ENCODE data around the gene PPM1N. TPM values are rescaled to one million over a fixed set of nuclear protein-coding genes. Genes with fewer than 3 reads are reported as not detected.

The PPM1N gene
- total RNA-seq, 4 donors from 2014 or later: 1.6 to 3.8 (median 3.0) TPM

- TF ChIP-seq POLR2AphosphoS5 (IDR thresholded peaks at IDR 0.05) (no peak), POLR2A (IDR thresholded peaks at IDR 0.05; ENCODE audit: low read depth) (no peak), EP300 (IDR thresholded peaks at IDR 0.05) (no peak)
- TF ChIP-seq, protein P1, sequence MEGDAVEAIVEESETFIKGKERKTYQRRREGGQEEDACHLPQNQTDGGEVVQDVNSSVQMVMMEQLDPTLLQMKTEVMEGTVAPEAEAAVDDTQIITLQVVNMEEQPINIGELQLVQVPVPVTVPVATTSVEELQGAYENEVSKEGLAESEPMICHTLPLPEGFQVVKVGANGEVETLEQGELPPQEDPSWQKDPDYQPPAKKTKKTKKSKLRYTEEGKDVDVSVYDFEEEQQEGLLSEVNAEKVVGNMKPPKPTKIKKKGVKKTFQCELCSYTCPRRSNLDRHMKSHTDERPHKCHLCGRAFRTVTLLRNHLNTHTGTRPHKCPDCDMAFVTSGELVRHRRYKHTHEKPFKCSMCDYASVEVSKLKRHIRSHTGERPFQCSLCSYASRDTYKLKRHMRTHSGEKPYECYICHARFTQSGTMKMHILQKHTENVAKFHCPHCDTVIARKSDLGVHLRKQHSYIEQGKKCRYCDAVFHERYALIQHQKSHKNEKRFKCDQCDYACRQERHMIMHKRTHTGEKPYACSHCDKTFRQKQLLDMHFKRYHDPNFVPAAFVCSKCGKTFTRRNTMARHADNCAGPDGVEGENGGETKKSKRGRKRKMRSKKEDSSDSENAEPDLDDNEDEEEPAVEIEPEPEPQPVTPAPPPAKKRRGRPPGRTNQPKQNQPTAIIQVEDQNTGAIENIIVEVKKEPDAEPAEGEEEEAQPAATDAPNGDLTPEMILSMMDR (IDR thresholded peaks at IDR 0.05): no peak
- H3K4me3 ChIP-seq: no peak overlapping the region
- H3K9me3 ChIP-seq: no peaks in the 10 kb centered on the region
- WGBS: 90% methylated on average over 15 of the region's 15 CpGs
- intact Hi-C loops (cut with DNase I): no loop called here
- H3K27ac ChIP-seq (replicated peaks in 1 of 4): no peak overlapping the region
- H3K36me3 ChIP-seq: peaks cover 0 to 10% (median 4%) of the 10 kb centered on the region in 4 donors
- H3K4me1 ChIP-seq: peaks cover 11 to 32% (median 25%) of the 10 kb centered on the region in 4 donors
- DNase-seq (ENCODE audit: extremely low spot score): no peak
- H3K27me3 ChIP-seq: no peaks in the 10 kb centered on the region
Observed at GRCh38 chr19:45488708-45489107, 9.5 kb upstream of the PPM1N start.

DNA sequence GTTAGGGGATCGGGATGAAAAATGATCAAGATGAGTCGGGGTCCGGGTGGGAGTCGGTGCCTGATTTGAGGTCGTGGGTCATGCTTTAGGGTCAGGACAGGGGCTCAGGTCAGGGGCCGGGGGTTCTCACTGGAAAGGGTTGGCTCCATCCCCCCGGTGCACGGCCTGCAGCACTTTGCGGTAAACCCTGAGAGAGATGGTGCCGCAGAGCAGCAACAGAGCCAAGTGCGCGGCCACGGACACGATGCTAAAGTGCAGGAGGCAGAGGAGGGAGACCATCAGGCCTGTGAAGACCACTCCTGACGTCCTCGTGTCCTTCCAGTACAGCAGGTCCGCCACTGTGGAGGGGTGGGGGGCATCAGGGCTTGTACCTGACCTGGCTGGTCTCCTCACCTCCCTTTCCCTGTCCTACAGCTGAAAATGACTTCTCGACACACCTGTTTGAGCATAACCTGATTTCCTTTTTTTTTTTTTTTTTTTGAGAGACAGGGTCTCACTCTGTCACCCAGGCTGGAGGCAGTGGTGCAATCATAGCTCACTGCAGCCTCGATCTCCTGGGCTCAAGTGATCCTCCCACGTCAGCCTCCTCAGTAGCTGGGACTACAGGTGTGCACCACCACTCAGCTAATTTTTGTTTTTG lies 8.9 kb upstream of the PPM1N start:
- no peak for DNase-seq (ENCODE audit: extremely low spot score)
- Histone ChIP-seq H3K4me3 (no peak overlapping the region), H3K9me3 (no peaks in the 10 kb centered on the region), H3K27me3 (no peaks in the 10 kb centered on the region), H3K36me3 (peaks cover 0 to 10% (median 4%) of the 10 kb centered on the region in 4 donors), H3K27ac (replicated peaks in 1 of 4) (no peak overlapping the region), H3K4me1 (peaks cover 11 to 34% (median 30%) of the 10 kb centered on the region in 4 donors)
- intact Hi-C loops (cut with DNase I): no loop called here
- 89% methylated on average over 20 of the region's 20 CpGs for WGBS
- TF ChIP-seq POLR2A (IDR thresholded peaks at IDR 0.05; ENCODE audit: low read depth) (no peak), POLR2AphosphoS5 (IDR thresholded peaks at IDR 0.05) (no peak), EP300 (IDR thresholded peaks at IDR 0.05) (no peak)
- TF ChIP-seq, protein P1 (IDR thresholded peaks at IDR 0.05): no peak

- intact Hi-C loops (cut with DNase I): no loop called here
- TF ChIP-seq, protein P1 (IDR thresholded peaks at IDR 0.05): no peak
- no peak for TF ChIP-seq POLR2A (IDR thresholded peaks at IDR 0.05; ENCODE audit: low read depth)
- TF ChIP-seq POLR2AphosphoS5 (IDR thresholded peaks at IDR 0.05): no peak
- Histone ChIP-seq H3K4me1 (peaks cover 15 to 38% (median 36%) of the 10 kb centered on the region in 4 donors), H3K27ac (replicated peaks in 1 of 4) (peak overlapping the region; percentile 82 to 87 (median 85)), H3K4me3 (peak overlapping the region; percentile 65 to 81 (median 68)), H3K9me3 (no peaks in the 10 kb centered on the region), H3K36me3 (peaks cover 0 to 10% (median 4%) of the 10 kb centered on the region in 4 donors), H3K27me3 (no peaks in the 10 kb centered on the region)
- no peak for DNase-seq (ENCODE audit: extremely low spot score)
- 87% methylated on average over 5 of the region's 5 CpGs for WGBS
Observed at GRCh38 chr19:45492137-45492626, 6.1 kb upstream of the PPM1N start.

DNA sequence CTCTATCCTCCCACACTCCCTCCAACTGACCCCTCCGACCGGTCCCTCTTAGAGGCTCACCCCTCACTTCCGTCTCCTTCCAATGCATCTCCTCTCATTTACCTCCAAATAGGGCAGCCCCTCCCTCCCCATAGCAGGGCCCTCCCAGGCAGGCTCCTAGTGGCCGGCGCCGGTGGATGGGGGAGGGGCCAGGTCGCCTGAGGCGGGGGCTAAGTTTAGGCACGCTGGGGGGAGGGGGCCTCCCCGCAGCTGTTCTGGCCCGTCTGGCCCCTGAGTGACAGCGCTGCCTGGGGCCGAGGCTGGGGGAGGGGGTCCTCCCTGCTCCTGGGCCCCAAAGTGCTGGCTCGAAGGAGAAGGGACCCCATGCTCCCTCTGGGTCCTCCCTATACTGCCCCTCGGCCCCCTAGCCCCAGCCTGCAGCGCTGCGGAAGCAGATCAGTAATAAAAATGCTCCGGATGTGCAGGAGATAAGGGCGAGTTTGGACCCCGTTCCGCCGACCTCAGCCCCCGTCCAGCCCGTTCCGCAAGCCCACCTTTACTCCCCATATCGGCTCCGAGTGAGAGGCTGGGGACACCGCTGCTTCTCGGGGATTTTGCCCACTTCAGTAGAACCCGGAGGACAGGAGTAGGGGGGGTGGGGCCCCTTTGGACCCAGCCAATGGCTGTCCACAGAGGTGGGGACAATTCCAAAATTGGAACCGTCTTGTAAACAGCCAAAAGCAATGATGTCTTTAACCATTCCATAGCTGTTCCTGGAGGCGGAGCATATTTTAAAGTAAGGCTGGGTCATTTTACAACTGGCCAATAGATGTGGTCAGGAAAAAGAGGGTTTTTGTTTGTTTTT lies 5.4 kb upstream of the PPM1N start:
- intact Hi-C loops (cut with DNase I): no loop called here
- TF ChIP-seq POLR2AphosphoS5 (IDR thresholded peaks at IDR 0.05): peak; percentile 50 to 55
- TF ChIP-seq, protein P1 (IDR thresholded peaks at IDR 0.05): no peak
- TF ChIP-seq POLR2A (IDR thresholded peaks at IDR 0.05; ENCODE audit: low read depth): no peak
- peak overlapping the region; percentile 65 to 81 (median 68) for H3K4me3 ChIP-seq
- 8% methylated on average over 21 of the region's 32 CpGs for WGBS
- peaks cover 0 to 10% (median 4%) of the 10 kb centered on the region in 4 donors for H3K36me3 ChIP-seq
- DNase-seq (ENCODE audit: extremely low spot score): no peak
- H3K4me1 ChIP-seq: peaks cover 22 to 45% (median 43%) of the 10 kb centered on the region in 4 donors
- H3K27ac ChIP-seq (replicated peaks in 1 of 4): peak overlapping the region; percentile 82 to 87 (median 85)
- no peaks in the 10 kb centered on the region for H3K9me3 ChIP-seq
- peaks cover 0 to 4% (median 0%) of the 10 kb centered on the region in 4 donors for H3K27me3 ChIP-seq

All from esophagus muscularis mucosa (tissue), 4 donors.